ENCODE measurements around the gene GMPR2. TPM values are rescaled to one million over a fixed set of nuclear protein-coding genes. Genes with fewer than 3 reads are reported as not detected.

Gene GMPR2
- total and polyA plus RNA-seq, 2 of the 13 experiments (the other 11 are each of a cell fraction or from before 2014, with no cell fraction given), result 210 to 273 TPM

GRCh38 chr14:24241829-24242443 is 9.2 kb downstream of the GMPR2 start (continued):
- peak; percentile 98 for TF ChIP-seq FOXO4 (CRISPR knock-in tag; conservative IDR thresholded peaks at IDR 0.05)
- TF ChIP-seq TAF15 (IDR thresholded peaks at IDR 0.05; ENCODE audit: low read depth, low read length, poor library complexity, severe bottlenecking), result peak; percentile 60
- peak; percentile 45; the same call in 1 of the 2 replicates for TF ChIP-seq FOXO1 (CRISPR knock-in tag; IDR thresholded peaks at IDR 0.05)
- TF ChIP-seq TCF7 (IDR thresholded peaks at IDR 0.05; ENCODE audit: low read depth), result no peak
- no peak for TF ChIP-seq ZNF224 (CRISPR knock-in tag; IDR thresholded peaks at IDR 0.05)
- TF ChIP-seq, protein P1, sequence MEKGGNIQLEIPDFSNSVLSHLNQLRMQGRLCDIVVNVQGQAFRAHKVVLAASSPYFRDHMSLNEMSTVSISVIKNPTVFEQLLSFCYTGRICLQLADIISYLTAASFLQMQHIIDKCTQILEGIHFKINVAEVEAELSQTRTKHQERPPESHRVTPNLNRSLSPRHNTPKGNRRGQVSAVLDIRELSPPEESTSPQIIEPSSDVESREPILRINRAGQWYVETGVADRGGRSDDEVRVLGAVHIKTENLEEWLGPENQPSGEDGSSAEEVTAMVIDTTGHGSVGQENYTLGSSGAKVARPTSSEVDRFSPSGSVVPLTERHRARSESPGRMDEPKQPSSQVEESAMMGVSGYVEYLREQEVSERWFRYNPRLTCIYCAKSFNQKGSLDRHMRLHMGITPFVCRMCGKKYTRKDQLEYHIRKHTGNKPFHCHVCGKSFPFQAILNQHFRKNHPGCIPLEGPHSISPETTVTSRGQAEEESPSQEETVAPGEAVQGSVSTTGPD (CRISPR knock-in tag; IDR thresholded peaks at IDR 0.05), result 0 out of 2 replicates have a peak, but pooled peaks have one; percentile 19
- peak; percentile 82; the same call in 1 of the 2 replicates for TF ChIP-seq ZNF567 (CRISPR knock-in tag; IDR thresholded peaks at IDR 0.05; ENCODE audit: borderline replicate concordance)
- TF ChIP-seq GATA4 (IDR thresholded peaks at IDR 0.05; ENCODE audit: borderline replicate concordance, low read depth), result peak; percentile 65; the same call in 1 of the 2 replicates
- TF ChIP-seq, protein P2, sequence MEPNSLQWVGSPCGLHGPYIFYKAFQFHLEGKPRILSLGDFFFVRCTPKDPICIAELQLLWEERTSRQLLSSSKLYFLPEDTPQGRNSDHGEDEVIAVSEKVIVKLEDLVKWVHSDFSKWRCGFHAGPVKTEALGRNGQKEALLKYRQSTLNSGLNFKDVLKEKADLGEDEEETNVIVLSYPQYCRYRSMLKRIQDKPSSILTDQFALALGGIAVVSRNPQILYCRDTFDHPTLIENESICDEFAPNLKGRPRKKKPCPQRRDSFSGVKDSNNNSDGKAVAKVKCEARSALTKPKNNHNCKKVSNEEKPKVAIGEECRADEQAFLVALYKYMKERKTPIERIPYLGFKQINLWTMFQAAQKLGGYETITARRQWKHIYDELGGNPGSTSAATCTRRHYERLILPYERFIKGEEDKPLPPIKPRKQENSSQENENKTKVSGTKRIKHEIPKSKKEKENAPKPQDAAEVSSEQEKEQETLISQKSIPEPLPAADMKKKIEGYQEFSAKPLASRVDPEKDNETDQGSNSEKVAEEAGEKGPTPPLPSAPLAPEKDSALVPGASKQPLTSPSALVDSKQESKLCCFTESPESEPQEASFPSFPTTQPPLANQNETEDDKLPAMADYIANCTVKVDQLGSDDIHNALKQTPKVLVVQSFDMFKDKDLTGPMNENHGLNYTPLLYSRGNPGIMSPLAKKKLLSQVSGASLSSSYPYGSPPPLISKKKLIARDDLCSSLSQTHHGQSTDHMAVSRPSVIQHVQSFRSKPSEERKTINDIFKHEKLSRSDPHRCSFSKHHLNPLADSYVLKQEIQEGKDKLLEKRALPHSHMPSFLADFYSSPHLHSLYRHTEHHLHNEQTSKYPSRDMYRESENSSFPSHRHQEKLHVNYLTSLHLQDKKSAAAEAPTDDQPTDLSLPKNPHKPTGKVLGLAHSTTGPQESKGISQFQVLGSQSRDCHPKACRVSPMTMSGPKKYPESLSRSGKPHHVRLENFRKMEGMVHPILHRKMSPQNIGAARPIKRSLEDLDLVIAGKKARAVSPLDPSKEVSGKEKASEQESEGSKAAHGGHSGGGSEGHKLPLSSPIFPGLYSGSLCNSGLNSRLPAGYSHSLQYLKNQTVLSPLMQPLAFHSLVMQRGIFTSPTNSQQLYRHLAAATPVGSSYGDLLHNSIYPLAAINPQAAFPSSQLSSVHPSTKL (CRISPR knock-in tag; IDR thresholded peaks at IDR 0.05), result peak; percentile 5; the same call in 1 of the 2 replicates
- TF ChIP-seq, protein P3, sequence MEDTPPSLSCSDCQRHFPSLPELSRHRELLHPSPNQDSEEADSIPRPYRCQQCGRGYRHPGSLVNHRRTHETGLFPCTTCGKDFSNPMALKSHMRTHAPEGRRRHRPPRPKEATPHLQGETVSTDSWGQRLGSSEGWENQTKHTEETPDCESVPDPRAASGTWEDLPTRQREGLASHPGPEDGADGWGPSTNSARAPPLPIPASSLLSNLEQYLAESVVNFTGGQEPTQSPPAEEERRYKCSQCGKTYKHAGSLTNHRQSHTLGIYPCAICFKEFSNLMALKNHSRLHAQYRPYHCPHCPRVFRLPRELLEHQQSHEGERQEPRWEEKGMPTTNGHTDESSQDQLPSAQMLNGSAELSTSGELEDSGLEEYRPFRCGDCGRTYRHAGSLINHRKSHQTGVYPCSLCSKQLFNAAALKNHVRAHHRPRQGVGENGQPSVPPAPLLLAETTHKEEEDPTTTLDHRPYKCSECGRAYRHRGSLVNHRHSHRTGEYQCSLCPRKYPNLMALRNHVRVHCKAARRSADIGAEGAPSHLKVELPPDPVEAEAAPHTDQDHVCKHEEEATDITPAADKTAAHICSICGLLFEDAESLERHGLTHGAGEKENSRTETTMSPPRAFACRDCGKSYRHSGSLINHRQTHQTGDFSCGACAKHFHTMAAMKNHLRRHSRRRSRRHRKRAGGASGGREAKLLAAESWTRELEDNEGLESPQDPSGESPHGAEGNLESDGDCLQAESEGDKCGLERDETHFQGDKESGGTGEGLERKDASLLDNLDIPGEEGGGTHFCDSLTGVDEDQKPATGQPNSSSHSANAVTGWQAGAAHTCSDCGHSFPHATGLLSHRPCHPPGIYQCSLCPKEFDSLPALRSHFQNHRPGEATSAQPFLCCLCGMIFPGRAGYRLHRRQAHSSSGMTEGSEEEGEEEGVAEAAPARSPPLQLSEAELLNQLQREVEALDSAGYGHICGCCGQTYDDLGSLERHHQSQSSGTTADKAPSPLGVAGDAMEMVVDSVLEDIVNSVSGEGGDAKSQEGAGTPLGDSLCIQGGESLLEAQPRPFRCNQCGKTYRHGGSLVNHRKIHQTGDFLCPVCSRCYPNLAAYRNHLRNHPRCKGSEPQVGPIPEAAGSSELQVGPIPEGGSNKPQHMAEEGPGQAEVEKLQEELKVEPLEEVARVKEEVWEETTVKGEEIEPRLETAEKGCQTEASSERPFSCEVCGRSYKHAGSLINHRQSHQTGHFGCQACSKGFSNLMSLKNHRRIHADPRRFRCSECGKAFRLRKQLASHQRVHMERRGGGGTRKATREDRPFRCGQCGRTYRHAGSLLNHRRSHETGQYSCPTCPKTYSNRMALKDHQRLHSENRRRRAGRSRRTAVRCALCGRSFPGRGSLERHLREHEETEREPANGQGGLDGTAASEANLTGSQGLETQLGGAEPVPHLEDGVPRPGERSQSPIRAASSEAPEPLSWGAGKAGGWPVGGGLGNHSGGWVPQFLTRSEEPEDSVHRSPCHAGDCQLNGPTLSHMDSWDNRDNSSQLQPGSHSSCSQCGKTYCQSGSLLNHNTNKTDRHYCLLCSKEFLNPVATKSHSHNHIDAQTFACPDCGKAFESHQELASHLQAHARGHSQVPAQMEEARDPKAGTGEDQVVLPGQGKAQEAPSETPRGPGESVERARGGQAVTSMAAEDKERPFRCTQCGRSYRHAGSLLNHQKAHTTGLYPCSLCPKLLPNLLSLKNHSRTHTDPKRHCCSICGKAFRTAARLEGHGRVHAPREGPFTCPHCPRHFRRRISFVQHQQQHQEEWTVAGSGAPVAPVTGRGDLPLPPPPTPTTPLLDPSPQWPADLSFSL (CRISPR knock-in tag; IDR thresholded peaks at IDR 0.05), result peak; percentile 36; the same call in 1 of the 2 replicates
- no peak for TF ChIP-seq TBL1XR1 (IDR thresholded peaks at IDR 0.05; ENCODE audit: borderline replicate concordance, low read length, partially characterized antibody)
- peak; percentile 6; the same call in 1 of the 2 replicates for TF ChIP-seq ZNF30 (CRISPR knock-in tag; IDR thresholded peaks at IDR 0.05)
